ENCODE measurements around the gene SPRR2B.
"Not testable (repeated sequence)": the region's sequence is repeated elsewhere in the genome, so short reads cannot be mapped to it uniquely, and the experiment has no call there.

The SPRR2B gene

GRCh38 chr1:153032677-153033308 is 38.6 kb downstream of the SPRR2B start:
- no peak for DNase-seq

- DNase-seq = no peak
Observed at GRCh38 chr1:153032073-153032472, 39.3 kb downstream of the SPRR2B start.

- no peak for DNase-seq
Observed at GRCh38 chr1:153030895-153031294, 40.5 kb downstream of the SPRR2B start, which contains the start of gene SPRR1B. TSS of gene SPRR1B (plus strand) at chr1:153031203. CDS start at chr1:153032346, 1,143 bp downstream.

GRCh38 chr1:153028766-153029165 is 42.6 kb downstream of the SPRR2B start:
- DNase-seq = no peak

- no peak for DNase-seq
Observed at GRCh38 chr1:153025797-153026196, 45.6 kb downstream of the SPRR2B start.

GRCh38 chr1:153024413-153024812 is 47.0 kb downstream of the SPRR2B start:
- DNase-seq = no peak

- no peak for DNase-seq
Observed at GRCh38 chr1:153023109-153023508, 48.3 kb downstream of the SPRR2B start.

GRCh38 chr1:153022340-153022739 is 49.1 kb downstream of the SPRR2B start:
- DNase-seq = not testable (repeated sequence)

GRCh38 chr1:153021829-153022228 is 49.6 kb downstream of the SPRR2B start:
- DNase-seq = not testable (repeated sequence)

Measured in activated CD4-positive, alpha-beta T cell treated with anti-CD3 and anti-CD28 coated beads, Interleukin-2, amount 50 U/mL, for 1 hour (primary cell).